Kidney (tissue), 14 donors: ENCODE data around the gene DCTN5. TPM values are rescaled to one million over a fixed set of nuclear protein-coding genes. Genes with fewer than 3 reads are reported as not detected.
"Not testable (repeated sequence)": the region's sequence is repeated elsewhere in the genome, so short reads cannot be mapped to it uniquely, and the experiment has no call there.

Experiments used
- DNase-seq, 5 donors: peaks; one replicate each; pipeline ENCODE4 v3.0.0-alpha.2; 2013 to 2020
- FAIRE-seq: peaks from 2 replicates; lab custom pipeline; 2012; peaks lifted over from hg19 to GRCh38; lab: Jason Lieb, UNC
- H3K27ac ChIP-seq, 2 donors: one replicate each; pipeline ENCODE4 v1.7.0; 2013; ENCODE audit warnings: low read depth in 2 of 2, low read length in 2 of 2, inconsistent platforms in 1 of 2
- H3K27me3 ChIP-seq: one replicate; pipeline ENCODE4 v1.7.1; 2013; ENCODE audit warnings: low read length, inconsistent platforms; ENCODE audit not compliant: control insufficient read depth, insufficient read depth
- H3K36me3 ChIP-seq, 3 donors: one replicate each; pipeline versions ENCODE4 v1.7.0 to v1.7.1; 2013; ENCODE audit warnings: low read length in 3 of 3, control low read depth in 1 of 3, inconsistent platforms in 1 of 3; ENCODE audit not compliant: insufficient read depth in 3 of 3, control insufficient read depth in 2 of 3
- H3K4me1 ChIP-seq, 3 donors: one replicate each; pipeline versions ENCODE4 v1.7.0 to v1.7.1; 2013; ENCODE audit warnings: low read length in 3 of 3, inconsistent platforms in 1 of 3, low read depth in 1 of 3; ENCODE audit not compliant: control insufficient read depth in 2 of 3, insufficient read depth in 2 of 3
- H3K4me3 ChIP-seq, 3 donors: one replicate each; pipeline versions ENCODE4 v1.7.0 to v1.8.1; 2013; ENCODE audit warnings: low read length in 3 of 3, control low read depth in 1 of 3, inconsistent platforms in 1 of 3
- H3K9ac ChIP-seq, 3 donors: one replicate each; pipeline versions ENCODE4 v1.7.0 to v1.7.1; 2013; ENCODE audit warnings: low read length in 3 of 3, control low read depth in 1 of 3, inconsistent platforms in 1 of 3
- H3K9me3 ChIP-seq, 3 donors: one replicate each; pipeline versions ENCODE4 v1.7.0 to v1.7.1; 2013; ENCODE audit warnings: low read length in 3 of 3, control low read depth in 1 of 3, inconsistent platforms in 1 of 3; ENCODE audit not compliant: control insufficient read depth in 2 of 3, insufficient read depth in 1 of 3
- CTCF ChIP-seq: IDR thresholded peaks from 3 replicates; pipeline ENCODE4 v1.5.1; 2012; ENCODE audit warnings: mild to moderate bottlenecking, moderate library complexity, borderline replicate concordance; ENCODE audit not compliant: insufficient read depth; ENCODE audit errors: extremely low read depth
- intact Hi-C: fragments of 100-400 bp; cut with DNase I; formaldehyde crosslinking; loops from one replicate; pipeline ENCODE4 v1.11.1; 2022
- polyA plus RNA-seq: library from polyadenylated mRNA; stranded (reverse); fragments of 350-450 nt; fragmentation: Illumina TruSeq; extraction: RNeasy Lipid Tissue Mini Kit (QIAGEN cat#74804); gene quantifications from one replicate; pipeline ENCODE4 v1.2.3, GENCODE V29; 2014; ENCODE audit warnings: low read depth, low replicate concordance; ENCODE audit not compliant: insufficient read depth
- total RNA-seq: library from RNA; stranded (reverse); fragmentation: NEBNext Ultra II Directional; extraction: Animal tissue kit (Norgen Biotek cat#: 25700); gene quantifications from one replicate; pipeline ENCODE4 v1.2.1, GENCODE V29; 2021
- donor health status: control.
- donor health status: control.
- donor health status: control.
- donor health status: control.
- donor health status: control.
- donor health status: DM: yes; HTN: yes; CAD: no.
- donor health status: Normal renal cell carcinoma (clear cell type).

DCTN5 gene
- total and polyA plus RNA-seq, 2 donors from 2014 or later: 36.5 to 60.5 TPM

- Histone ChIP-seq H3K36me3 (peaks cover 4 to 16% (median 6%) of the 10 kb centered on the region in 3 donors), H3K27ac (no peak overlapping the region), H3K9me3 (no peaks in the 10 kb centered on the region), H3K4me1 (no peaks in the 10 kb centered on the region), H3K4me3 (no peak overlapping the region), H3K27me3 (no peaks in the 10 kb centered on the region), H3K9ac (no peak overlapping the region)
- intact Hi-C loops: no loop called here
- no peak for TF ChIP-seq CTCF
- FAIRE-seq (no peak), DNase-seq (no peak)
Observed at GRCh38 chr16:23607726-23608125, 33.5 kb upstream of the DCTN5 start.

- Histone ChIP-seq H3K27me3 (no peaks in the 10 kb centered on the region), H3K36me3 (peaks cover 4 to 15% (median 6%) of the 10 kb centered on the region in 3 donors), H3K9me3 (no peaks in the 10 kb centered on the region), H3K9ac (no peak overlapping the region), H3K4me1 (no peaks in the 10 kb centered on the region), H3K4me3 (no peak overlapping the region), H3K27ac (no peak overlapping the region)
- intact Hi-C loops: no loop called here
- TF ChIP-seq CTCF: no peak
- FAIRE-seq (no peak), DNase-seq (no peak)
Observed at GRCh38 chr16:23608194-23608593, 33.1 kb upstream of the DCTN5 start.

GRCh38 chr16:23609929-23610328, 31.3 kb upstream of the DCTN5 start:
- Histone ChIP-seq H3K4me1 (no peaks in the 10 kb centered on the region), H3K9ac (no peak overlapping the region), H3K9me3 (no peaks in the 10 kb centered on the region), H3K27ac (no peak overlapping the region), H3K36me3 (peaks cover 3 to 9% (median 4%) of the 10 kb centered on the region in 3 donors), H3K27me3 (no peaks in the 10 kb centered on the region), H3K4me3 (no peak overlapping the region)
- FAIRE-seq (no peak), DNase-seq (no peak)
- no peak for TF ChIP-seq CTCF
- intact Hi-C loops: no loop called here

GRCh38 chr16:23610905-23611304, 30.4 kb upstream of the DCTN5 start:
- DNase-seq, H3K9me3 ChIP-seq, FAIRE-seq, H3K4me3 ChIP-seq, H3K4me1 ChIP-seq, H3K9ac ChIP-seq, intact Hi-C loops, H3K27me3 ChIP-seq, H3K27ac ChIP-seq: not testable (repeated sequence)
- peaks cover 3 to 12% (median 4%) of the 10 kb centered on the region in 3 donors for H3K36me3 ChIP-seq
